ENCODE results near the gene HMGB4. TPM values are rescaled to one million over a fixed set of nuclear protein-coding genes. Genes with fewer than 3 reads are reported as not detected.

The HMGB4 gene
- total RNA-seq, 1 donor = not detected

DNA sequence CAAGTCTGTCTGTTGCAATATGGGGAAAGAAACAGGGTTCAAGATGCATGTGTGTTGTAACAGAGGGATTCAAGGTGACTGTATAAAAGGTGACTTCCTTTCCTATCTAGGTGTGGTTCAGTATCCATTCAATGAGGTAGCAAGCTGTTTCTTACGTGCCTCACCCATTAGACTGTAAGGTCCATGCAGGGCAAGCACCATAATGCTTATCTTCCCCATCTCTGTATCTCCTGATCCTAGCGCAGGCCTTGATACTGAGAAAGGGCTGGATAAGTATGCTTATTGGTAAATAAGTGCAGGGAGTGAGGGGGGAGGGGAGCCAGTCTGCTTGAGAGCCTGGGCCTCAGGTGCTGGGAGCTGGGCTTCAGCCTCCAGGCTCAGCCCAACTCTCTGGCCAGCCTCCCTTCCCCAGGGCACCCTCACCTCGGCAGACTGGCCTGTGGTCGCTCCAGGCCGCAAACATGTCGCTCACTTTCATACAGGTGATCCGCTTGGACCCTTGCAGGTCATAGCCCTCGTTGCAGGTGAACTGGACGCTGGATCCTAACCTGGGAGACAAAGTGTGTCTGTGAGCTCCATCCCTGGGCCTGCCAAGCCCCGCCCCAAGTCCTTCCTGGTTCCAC lies 44.5 kb upstream of the HMGB4 start:
- Histone ChIP-seq H3K4me2 (ENCODE audit: insufficient read depth, low read length) (no peak overlapping the region), H3K79me2 (ENCODE audit: insufficient read depth, low read length) (no peaks in the 10 kb centered on the region), H3K9me3 (ENCODE audit: low read depth, low read length) (no peaks in the 10 kb centered on the region), H3K4me3 (ENCODE audit: insufficient read depth, low read length) (no peak overlapping the region), H4K20me1 (ENCODE audit: insufficient read depth, low read length) (no peaks in the 10 kb centered on the region), H3K27ac (ENCODE audit: low read depth, low read length) (no peak overlapping the region), H3K27me3 (ENCODE audit: insufficient read depth, low read length) (no peaks in the 10 kb centered on the region), H2AFZ (ENCODE audit: low read length) (no peak overlapping the region), H3K4me1 (ENCODE audit: insufficient read depth, low read length) (no peaks in the 10 kb centered on the region), H3K36me3 (ENCODE audit: insufficient read depth, low read length) (no peaks in the 10 kb centered on the region)
- no peak for DNase-seq (ENCODE audit: insufficient read length, low spot score, missing footprints)
- TF ChIP-seq, protein P1, sequence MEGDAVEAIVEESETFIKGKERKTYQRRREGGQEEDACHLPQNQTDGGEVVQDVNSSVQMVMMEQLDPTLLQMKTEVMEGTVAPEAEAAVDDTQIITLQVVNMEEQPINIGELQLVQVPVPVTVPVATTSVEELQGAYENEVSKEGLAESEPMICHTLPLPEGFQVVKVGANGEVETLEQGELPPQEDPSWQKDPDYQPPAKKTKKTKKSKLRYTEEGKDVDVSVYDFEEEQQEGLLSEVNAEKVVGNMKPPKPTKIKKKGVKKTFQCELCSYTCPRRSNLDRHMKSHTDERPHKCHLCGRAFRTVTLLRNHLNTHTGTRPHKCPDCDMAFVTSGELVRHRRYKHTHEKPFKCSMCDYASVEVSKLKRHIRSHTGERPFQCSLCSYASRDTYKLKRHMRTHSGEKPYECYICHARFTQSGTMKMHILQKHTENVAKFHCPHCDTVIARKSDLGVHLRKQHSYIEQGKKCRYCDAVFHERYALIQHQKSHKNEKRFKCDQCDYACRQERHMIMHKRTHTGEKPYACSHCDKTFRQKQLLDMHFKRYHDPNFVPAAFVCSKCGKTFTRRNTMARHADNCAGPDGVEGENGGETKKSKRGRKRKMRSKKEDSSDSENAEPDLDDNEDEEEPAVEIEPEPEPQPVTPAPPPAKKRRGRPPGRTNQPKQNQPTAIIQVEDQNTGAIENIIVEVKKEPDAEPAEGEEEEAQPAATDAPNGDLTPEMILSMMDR (IDR thresholded peaks at IDR 0.05; ENCODE audit: extremely low read depth, low read depth, low read length) = no peak

DNA sequence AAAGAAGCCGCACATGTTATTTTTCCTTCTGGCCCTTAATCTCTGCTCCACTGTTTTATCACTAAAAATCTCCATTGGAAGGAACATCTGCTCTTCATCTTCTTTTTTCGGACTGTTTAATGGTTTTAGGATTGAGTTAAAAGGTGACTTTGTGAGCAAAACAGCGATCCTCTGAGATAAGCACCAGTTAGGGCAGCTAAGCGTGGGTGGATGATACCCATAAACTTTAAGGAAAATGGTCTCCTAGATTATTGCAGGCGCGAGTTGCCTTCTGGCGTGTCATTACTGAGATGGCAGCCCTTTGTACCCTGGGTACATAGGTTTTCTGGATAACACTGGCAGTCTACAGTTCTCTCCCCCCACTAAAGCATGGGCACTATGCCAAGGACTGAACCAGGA lies 44.0 kb upstream of the HMGB4 start:
- H4K20me1 ChIP-seq (ENCODE audit: insufficient read depth, low read length) = no peaks in the 10 kb centered on the region
- H3K9me3 ChIP-seq (ENCODE audit: low read depth, low read length) = no peaks in the 10 kb centered on the region
- no peak overlapping the region for H3K27ac ChIP-seq (ENCODE audit: low read depth, low read length)
- no peak overlapping the region for H2AFZ ChIP-seq (ENCODE audit: low read length)
- no peaks in the 10 kb centered on the region for H3K36me3 ChIP-seq (ENCODE audit: insufficient read depth, low read length)
- TF ChIP-seq, protein P1 (IDR thresholded peaks at IDR 0.05; ENCODE audit: extremely low read depth, low read depth, low read length) = no peak
- H3K27me3 ChIP-seq (ENCODE audit: insufficient read depth, low read length) = no peaks in the 10 kb centered on the region
- H3K4me3 ChIP-seq (ENCODE audit: insufficient read depth, low read length) = no peak overlapping the region
- no peaks in the 10 kb centered on the region for H3K4me1 ChIP-seq (ENCODE audit: insufficient read depth, low read length)
- no peak for DNase-seq (ENCODE audit: insufficient read length, low spot score, missing footprints)
- no peak overlapping the region for H3K4me2 ChIP-seq (ENCODE audit: insufficient read depth, low read length)
- H3K79me2 ChIP-seq (ENCODE audit: insufficient read depth, low read length) = no peaks in the 10 kb centered on the region

DNA sequence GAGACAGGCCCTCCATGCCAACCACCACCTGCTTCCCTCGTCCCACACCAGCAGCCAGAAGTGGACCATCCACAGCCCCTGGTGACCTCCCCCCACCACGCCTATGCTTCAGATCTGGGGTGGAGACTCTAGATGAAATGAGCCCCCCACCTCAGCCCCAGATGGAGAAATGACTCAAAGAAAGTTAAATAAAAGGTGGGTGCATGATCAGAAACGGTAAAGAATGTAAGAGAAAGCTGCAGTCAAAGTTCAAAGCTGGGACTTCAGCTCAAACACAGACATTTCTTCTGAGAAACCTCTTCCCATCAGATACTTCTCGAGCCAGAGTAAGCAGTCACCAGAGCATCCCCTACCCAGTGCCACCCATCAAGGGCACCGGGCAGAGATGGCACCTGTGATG lies 43.1 kb upstream of the HMGB4 start:
- Histone ChIP-seq H2AFZ (ENCODE audit: low read length) (no peak overlapping the region), H4K20me1 (ENCODE audit: insufficient read depth, low read length) (no peaks in the 10 kb centered on the region), H3K36me3 (ENCODE audit: insufficient read depth, low read length) (no peaks in the 10 kb centered on the region), H3K27ac (ENCODE audit: low read depth, low read length) (no peak overlapping the region), H3K79me2 (ENCODE audit: insufficient read depth, low read length) (no peaks in the 10 kb centered on the region), H3K4me2 (ENCODE audit: insufficient read depth, low read length) (no peak overlapping the region), H3K4me3 (ENCODE audit: insufficient read depth, low read length) (no peak overlapping the region), H3K27me3 (ENCODE audit: insufficient read depth, low read length) (no peaks in the 10 kb centered on the region), H3K9me3 (ENCODE audit: low read depth, low read length) (no peaks in the 10 kb centered on the region), H3K4me1 (ENCODE audit: insufficient read depth, low read length) (no peaks in the 10 kb centered on the region)
- TF ChIP-seq, protein P1 (IDR thresholded peaks at IDR 0.05; ENCODE audit: extremely low read depth, low read depth, low read length) = no peak
- DNase-seq (ENCODE audit: insufficient read length, low spot score, missing footprints) = peak; percentile 79

DNA sequence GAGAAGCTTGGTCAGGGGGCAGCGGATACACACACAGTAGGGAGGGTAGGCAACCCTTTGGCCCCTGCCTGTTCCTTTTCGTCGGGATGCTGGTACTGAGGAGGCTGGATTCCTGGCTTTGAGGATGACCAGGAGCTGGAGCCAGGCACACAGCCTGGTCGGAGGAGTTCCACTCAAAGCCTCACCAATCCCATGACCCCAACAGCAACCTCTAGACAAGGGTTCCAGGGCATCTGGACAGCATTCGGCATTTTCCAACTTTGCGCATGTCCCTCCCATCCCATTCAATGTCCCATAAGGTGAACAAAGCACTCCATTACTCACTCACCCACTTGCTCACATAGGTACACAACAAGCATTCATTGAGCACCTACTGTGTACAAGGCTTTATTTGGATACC lies 42.6 kb upstream of the HMGB4 start:
- no peak for DNase-seq (ENCODE audit: insufficient read length, low spot score, missing footprints)
- Histone ChIP-seq H2AFZ (ENCODE audit: low read length) (no peak overlapping the region), H3K27ac (ENCODE audit: low read depth, low read length) (no peak overlapping the region), H3K4me2 (ENCODE audit: insufficient read depth, low read length) (no peak overlapping the region), H3K9me3 (ENCODE audit: low read depth, low read length) (no peaks in the 10 kb centered on the region), H3K79me2 (ENCODE audit: insufficient read depth, low read length) (no peaks in the 10 kb centered on the region), H3K4me3 (ENCODE audit: insufficient read depth, low read length) (no peak overlapping the region), H3K4me1 (ENCODE audit: insufficient read depth, low read length) (no peaks in the 10 kb centered on the region), H3K36me3 (ENCODE audit: insufficient read depth, low read length) (no peaks in the 10 kb centered on the region), H4K20me1 (ENCODE audit: insufficient read depth, low read length) (no peaks in the 10 kb centered on the region), H3K27me3 (ENCODE audit: insufficient read depth, low read length) (no peaks in the 10 kb centered on the region)
- TF ChIP-seq, protein P1 (IDR thresholded peaks at IDR 0.05; ENCODE audit: extremely low read depth, low read depth, low read length) = no peak

Measured in osteoblast (primary cell).